HCT116 (cell line): ENCODE data around the gene SETD3. TPM values are rescaled to one million over a fixed set of nuclear protein-coding genes. Genes with fewer than 3 reads are reported as not detected.

Experiments
- ATAC-seq: fragments of 200-7000 bp; cut with Tn5 transposase; 2 replicates; pipeline ENCODE4 v1.9.1; 2020; ENCODE audit warnings: mild to moderate bottlenecking, moderate library complexity
- BruUV-seq: library from RNA; stranded (reverse); fragments of 400-500 nt; replicated peaks from 2 replicates; lab custom pipeline; 2021; lab: Mats Ljungman, UMichigan
- CTCF ChIA-PET: fragments of 300-600 bp; sonication (Branson Sonifier 250); formaldehyde crosslinking; loops from one replicate; lab custom pipeline; 2021; ENCODE audit warnings: antibody characterized with exemption; lab: Charles Lee
- POLR2A ChIA-PET: fragments of 300-600, 350-600 bp; sonication (Branson Sonifier 250); formaldehyde crosslinking; loops from one replicate; lab custom pipeline; 2021; ENCODE audit warnings: antibody characterized with exemption; lab: Charles Lee
- RAD21 ChIA-PET, 2 experiments: fragments of 300-600 bp; sonication (Branson Sonifier 250); formaldehyde crosslinking; loops; one replicate each; lab custom pipeline; 2023; ENCODE audit warnings: low total read pairs in 2 of 2; ENCODE audit not compliant: uncharacterized antibody in 2 of 2, unreplicated experiment in 2 of 2, low non-redundant PET in 1 of 2; lab: Charles Lee
- DNase-seq: peaks from one replicate; pipeline ENCODE4 v3.0.0-alpha.2; 2010; ENCODE audit warnings: low read depth, low spot score
- H2AFZ ChIP-seq: fragments of 200-600 bp; shearing (Covaris generic), sonication (generic); 2 replicates; pipeline ENCODE4 v1.6.1; 2017; ENCODE audit warnings: low read depth, mixed run types, mixed read lengths, antibody characterized with exemption, low read length; ENCODE audit not compliant: poor library complexity, severe bottlenecking
- H3K27ac ChIP-seq: 2 replicates; pipeline ENCODE4 v1.5.1; 2012; ENCODE audit warnings: low read depth, low read length
- H3K27me3 ChIP-seq: fragments of 200-600 bp; sonication (generic); 2 replicates; pipeline ENCODE4 v1.6.1; 2016; ENCODE audit warnings: mixed run types, low read length, mixed read lengths; ENCODE audit not compliant: insufficient read depth
- H3K36me3 ChIP-seq, 2 experiments: fragments of 200-500 bp in 1 of 2; fragments of 200-600 bp in 1 of 2; sonication (Bioruptor generic) in 1 of 2; sonication (generic) in 1 of 2; 2 replicates each; pipeline versions ENCODE4 v1.5.1 to v1.6.1; 2014 to 2016; ENCODE audit warnings: low read length in 2 of 2, inconsistent platforms in 1 of 2, mixed read lengths in 1 of 2, mixed run types in 1 of 2; ENCODE audit not compliant: insufficient read depth in 2 of 2, control insufficient read depth in 1 of 2
- H3K4me1 ChIP-seq, 2 experiments: fragments of 200-600 bp in 1 of 2; sonication (generic) in 1 of 2; 2 replicates each; pipeline versions ENCODE4 v1.5.1 to v1.6.1; 2012 to 2017; ENCODE audit warnings: low read length in 2 of 2, inconsistent platforms in 1 of 2, mild to moderate bottlenecking in 1 of 2, mixed read lengths in 1 of 2, mixed run types in 1 of 2, moderate library complexity in 1 of 2; ENCODE audit not compliant: insufficient read depth in 2 of 2, control insufficient read depth in 1 of 2
- H3K4me2 ChIP-seq: fragments of 200-600 bp; sonication (generic); 2 replicates; pipeline ENCODE4 v1.6.1; 2017; ENCODE audit warnings: mixed run types, low read length, mixed read lengths
- H3K4me3 ChIP-seq, 2 experiments: fragments of 200-600 bp in 1 of 2; sonication (generic) in 1 of 2; replicated peaks in 1 of 2; 2 replicates each; pipeline ENCODE4 v1.5.1; 2011 to 2016; ENCODE audit warnings: low read length in 2 of 2, control low read depth in 1 of 2, low read depth in 1 of 2, mild to moderate bottlenecking in 1 of 2, mixed read lengths in 1 of 2, mixed run types in 1 of 2
- H3K79me2 ChIP-seq: fragments of 200-600 bp; sonication (generic); 2 replicates; pipeline ENCODE4 v1.6.1; 2017; ENCODE audit warnings: mild to moderate bottlenecking, mixed run types, low read length, moderate library complexity, mixed read lengths; ENCODE audit not compliant: insufficient read depth
- H3K9ac ChIP-seq: fragments of 200-600 bp; sonication (generic); 2 replicates; pipeline ENCODE4 v1.6.1; 2016; ENCODE audit warnings: low read length, mixed read lengths
- H3K9me2 ChIP-seq: fragments of 200-600 bp; sonication (generic), shearing (Covaris generic); 2 replicates; pipeline ENCODE4 v1.6.1; 2017; ENCODE audit warnings: mixed run types, mild to moderate bottlenecking, moderate library complexity; ENCODE audit not compliant: insufficient read depth
- H3K9me3 ChIP-seq, 2 experiments: fragments of 200-500 bp in 1 of 2; fragments of 200-600 bp in 1 of 2; sonication (Bioruptor generic) in 1 of 2; sonication (generic) in 1 of 2; 2 replicates each; pipeline ENCODE4 v1.6.1; 2014 to 2017; ENCODE audit warnings: low read length in 2 of 2, mixed read lengths in 2 of 2, inconsistent platforms in 1 of 2, low read depth in 1 of 2, mild to moderate bottlenecking in 1 of 2, mixed run types in 1 of 2, moderate library complexity in 1 of 2; ENCODE audit not compliant: control insufficient read depth in 1 of 2, insufficient read depth in 1 of 2
- H4K20me1 ChIP-seq: fragments of 200-600 bp; sonication (generic), shearing (Covaris generic); 2 replicates; pipeline ENCODE4 v1.6.1; 2017; ENCODE audit warnings: mixed run types, mild to moderate bottlenecking, moderate library complexity; ENCODE audit not compliant: insufficient read depth
- CBX3 ChIP-seq: IDR thresholded peaks from 2 replicates; pipeline ENCODE4 v1.6.1; 2012; ENCODE audit warnings: low read depth
- CEBPB ChIP-seq: IDR thresholded peaks from 2 replicates; pipeline ENCODE4 v1.6.1; 2012; ENCODE audit warnings: low read depth
- EZH2 ChIP-seq: fragments of 200-600 bp; sonication (generic); IDR thresholded peaks from 2 replicates; pipeline ENCODE4 v1.6.1; 2017; ENCODE audit warnings: antibody characterized with exemption, mixed run types
- EZH2phosphoT487 ChIP-seq: fragments of 200-600 bp; IDR thresholded peaks from 2 replicates; pipeline ENCODE4 v1.6.1; 2018; ENCODE audit warnings: antibody characterized with exemption, borderline replicate concordance
- FOSL1 ChIP-seq: IDR thresholded peaks from 2 replicates; pipeline ENCODE4 v1.6.1; 2012; ENCODE audit warnings: low read depth
- MAX ChIP-seq: IDR thresholded peaks from 2 replicates; pipeline ENCODE4 v1.6.1; 2012
- POLR2A ChIP-seq: IDR thresholded peaks from 2 replicates; pipeline ENCODE4 v1.7.0; 2011; ENCODE audit warnings: borderline replicate concordance; ENCODE audit not compliant: insufficient read depth, insufficient read length; ENCODE audit errors: extremely low read depth
- POLR2AphosphoS5 ChIP-seq: IDR thresholded peaks from 2 replicates; pipeline ENCODE4 v1.6.1; 2011; ENCODE audit warnings: mild to moderate bottlenecking, low read depth, low read length, moderate library complexity
- REST ChIP-seq: IDR thresholded peaks from 2 replicates; pipeline ENCODE4 v1.6.1; 2012; ENCODE audit warnings: low read depth
- SIN3A ChIP-seq: IDR thresholded peaks from 2 replicates; pipeline ENCODE4 v1.6.1; 2012; ENCODE audit warnings: low read depth
- SP1 ChIP-seq: IDR thresholded peaks from 2 replicates; pipeline ENCODE4 v1.6.1; 2012; ENCODE audit warnings: low read depth
- SRF ChIP-seq: IDR thresholded peaks from 2 replicates; pipeline ENCODE4 v1.6.1; 2012; ENCODE audit warnings: low read depth
- TCF7L2 ChIP-seq: IDR thresholded peaks from 2 replicates; pipeline ENCODE4 v1.7.0; 2011; ENCODE audit warnings: borderline replicate concordance, inconsistent platforms; ENCODE audit not compliant: insufficient read depth, insufficient read length; ENCODE audit errors: extremely low read depth
- ZFX ChIP-seq: fragments of 450-650 bp; IDR thresholded peaks from 2 replicates; pipeline ENCODE4 v1.6.1; 2017
- ZNF274 ChIP-seq: fragments of 200-500 bp; sonication (Bioruptor generic); IDR thresholded peaks from 2 replicates; pipeline ENCODE4 v1.6.1; 2014; ENCODE audit warnings: mild to moderate bottlenecking, low read depth, low read length, inconsistent platforms
- intact Hi-C: fragments of 100-400 bp; cut with micrococcal nuclease; formaldehyde crosslinking; loops from 2 replicates; pipeline ENCODE4 v1.10.0; 2022
- total RNA-seq: library from RNA; stranded (reverse); gene quantifications from one replicate; pipeline ENCODE4 v1.2.1, GENCODE V29; 2021; ENCODE audit not compliant: unreplicated experiment
- TF ChIP-seq, protein P1 (sequence below): IDR thresholded peaks from 2 replicates; pipeline ENCODE4 v1.6.1; 2012

SETD3 gene
- total RNA-seq, 1 experiment from 2014 or later, result 46.6 TPM

DNA sequence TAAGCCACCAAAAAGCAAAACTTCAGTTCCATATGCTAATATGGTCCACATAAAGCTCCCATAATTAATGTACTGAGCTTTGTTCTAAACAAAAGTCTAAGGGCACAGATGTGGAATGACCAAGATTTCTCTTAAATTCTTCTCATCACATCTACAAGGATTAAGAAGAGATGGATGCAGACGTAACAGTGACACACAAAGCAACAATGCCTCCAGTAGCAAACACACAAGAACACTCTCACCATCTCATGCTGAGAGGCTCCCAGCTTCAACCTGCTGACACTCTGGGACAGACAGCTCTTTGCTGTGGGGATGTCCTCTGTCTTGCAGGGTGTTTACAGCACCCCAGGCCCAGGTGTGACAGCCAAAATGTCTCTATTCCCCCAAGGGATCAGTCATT lies 48.2 kb downstream of the SETD3 start:
- H3K27me3 ChIP-seq, result no peaks in the 10 kb centered on the region
- no peak for TF ChIP-seq ZFX
- TF ChIP-seq POLR2AphosphoS5, result no peak
- TF ChIP-seq EZH2, result no peak
- no peak for TF ChIP-seq FOSL1
- no peak for TF ChIP-seq SP1
- TF ChIP-seq, protein P1, sequence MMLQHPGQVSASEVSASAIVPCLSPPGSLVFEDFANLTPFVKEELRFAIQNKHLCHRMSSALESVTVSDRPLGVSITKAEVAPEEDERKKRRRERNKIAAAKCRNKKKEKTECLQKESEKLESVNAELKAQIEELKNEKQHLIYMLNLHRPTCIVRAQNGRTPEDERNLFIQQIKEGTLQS, result no peak
- TF ChIP-seq CBX3, result no peak
- no peak for TF ChIP-seq SIN3A
- TF ChIP-seq POLR2A, result no peak
- H3K79me2 ChIP-seq, result 0 out of 2 replicates have a peak, but pooled peaks cover 3% of the 10 kb centered on the region
- peaks cover 0 to 23% of the 10 kb centered on the region in 2 experiments; a peak in 2 of 4 replicates for H3K36me3 ChIP-seq
- no peak overlapping the region for H3K27ac ChIP-seq
- ChIA-PET RAD21 (no interaction called here), POLR2A (no interaction called here), CTCF (interaction anchor here (1.0 kb wide), 1 partner anchor 17 kb away, joined by 4 read pairs; no protein-coding TSS in a partner anchor)
- peaks cover 5 to 11% of the 10 kb centered on the region in 2 experiments; a peak in 3 of 4 replicates for H3K9me3 ChIP-seq
- ATAC-seq (no peak), DNase-seq (no peak)
- H3K9ac ChIP-seq, result no peak overlapping the region
- no peak overlapping the region for H3K4me2 ChIP-seq
- no peak overlapping the region for H2AFZ ChIP-seq
- no peaks in the 10 kb centered on the region for H3K4me1 ChIP-seq
- intact Hi-C loops, result no loop called here
- H4K20me1 ChIP-seq, result no peaks in the 10 kb centered on the region
- H3K4me3 ChIP-seq, result no peak overlapping the region
- no TSS peak for BruUV-seq
- no peaks in the 10 kb centered on the region for H3K9me2 ChIP-seq

- Histone ChIP-seq H3K27me3 (no peaks in the 10 kb centered on the region), H4K20me1 (no peaks in the 10 kb centered on the region), H3K36me3 (peaks cover 0 to 23% of the 10 kb centered on the region in 2 experiments; a peak in 2 of 4 replicates), H3K9ac (no peak overlapping the region), H3K9me2 (no peaks in the 10 kb centered on the region), H3K27ac (no peak overlapping the region), H3K4me1 (no peaks in the 10 kb centered on the region), H3K79me2 (0 out of 2 replicates have a peak, but pooled peaks cover 3% of the 10 kb centered on the region), H3K4me3 (no peak overlapping the region), H3K9me3 (peaks cover 5 to 11% of the 10 kb centered on the region in 2 experiments; a peak in 3 of 4 replicates), H3K4me2 (no peak overlapping the region), H2AFZ (no peak overlapping the region)
- intact Hi-C loops, result no loop called here
- ATAC-seq (no peak), DNase-seq (no peak)
- ChIA-PET CTCF (interaction anchor here (1.0 kb wide), 1 partner anchor 16 kb away, joined by 4 read pairs; no protein-coding TSS in a partner anchor), POLR2A (no interaction called here), RAD21 (no interaction called here)
- TF ChIP-seq SRF (no peak), CEBPB (no peak), REST (no peak), TCF7L2 (no peak), MAX (no peak), POLR2A (no peak), EZH2phosphoT487 (no peak), ZNF274 (no peak)
- BruUV-seq, result no TSS peak
Measured at GRCh38 chr14:99431986-99432385, 48.7 kb downstream of the SETD3 start.
